ENCODE data around the gene CCDC7.

DNA sequence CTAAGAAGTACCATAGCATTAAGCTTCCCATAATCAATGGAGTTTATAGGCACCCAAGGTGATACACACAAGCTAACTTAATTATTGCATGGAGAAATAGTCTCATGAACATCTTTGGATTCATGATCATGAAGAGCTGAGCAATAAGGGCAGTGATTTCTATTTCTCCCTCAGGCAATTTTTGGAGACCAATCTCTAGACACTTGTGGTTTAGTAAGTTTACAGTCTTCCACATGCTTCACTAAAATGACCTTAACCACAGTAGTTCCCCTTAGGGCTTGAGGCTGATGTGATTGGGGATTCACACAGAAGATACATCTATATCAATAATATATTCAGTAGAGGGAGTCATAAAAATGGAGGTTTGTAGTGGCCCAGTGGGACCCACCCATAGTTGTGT, 241.2 kb downstream of the CCDC7 start:
- TF ChIP-seq, protein P1, sequence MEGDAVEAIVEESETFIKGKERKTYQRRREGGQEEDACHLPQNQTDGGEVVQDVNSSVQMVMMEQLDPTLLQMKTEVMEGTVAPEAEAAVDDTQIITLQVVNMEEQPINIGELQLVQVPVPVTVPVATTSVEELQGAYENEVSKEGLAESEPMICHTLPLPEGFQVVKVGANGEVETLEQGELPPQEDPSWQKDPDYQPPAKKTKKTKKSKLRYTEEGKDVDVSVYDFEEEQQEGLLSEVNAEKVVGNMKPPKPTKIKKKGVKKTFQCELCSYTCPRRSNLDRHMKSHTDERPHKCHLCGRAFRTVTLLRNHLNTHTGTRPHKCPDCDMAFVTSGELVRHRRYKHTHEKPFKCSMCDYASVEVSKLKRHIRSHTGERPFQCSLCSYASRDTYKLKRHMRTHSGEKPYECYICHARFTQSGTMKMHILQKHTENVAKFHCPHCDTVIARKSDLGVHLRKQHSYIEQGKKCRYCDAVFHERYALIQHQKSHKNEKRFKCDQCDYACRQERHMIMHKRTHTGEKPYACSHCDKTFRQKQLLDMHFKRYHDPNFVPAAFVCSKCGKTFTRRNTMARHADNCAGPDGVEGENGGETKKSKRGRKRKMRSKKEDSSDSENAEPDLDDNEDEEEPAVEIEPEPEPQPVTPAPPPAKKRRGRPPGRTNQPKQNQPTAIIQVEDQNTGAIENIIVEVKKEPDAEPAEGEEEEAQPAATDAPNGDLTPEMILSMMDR (IDR thresholded peaks at IDR 0.05): no peak
- no peak for TF ChIP-seq POLR2A (IDR thresholded peaks at IDR 0.05)

All from prostate gland (tissue), 2 donors.